ENCODE data around the gene PCBP3.

- TF ChIP-seq CTCF (IDR thresholded peaks at IDR 0.05) (no peak), TCF7L2 (IDR thresholded peaks at IDR 0.05; ENCODE audit: low read depth, low read length) (no peak), POLR2AphosphoS5 (IDR thresholded peaks at IDR 0.05; ENCODE audit: low read depth, low read length) (no peak)
Measured at GRCh38 chr21:45623436-45623835, 20.1 kb upstream of the PCBP3 start.

Measured in Panc1 (cell line).